ENCODE results near the gene KRT76.

KRT76 gene

GRCh38 chr12:52759695-52760094, 17.4 kb downstream of the KRT76 start:
- TF ChIP-seq, protein P1, sequence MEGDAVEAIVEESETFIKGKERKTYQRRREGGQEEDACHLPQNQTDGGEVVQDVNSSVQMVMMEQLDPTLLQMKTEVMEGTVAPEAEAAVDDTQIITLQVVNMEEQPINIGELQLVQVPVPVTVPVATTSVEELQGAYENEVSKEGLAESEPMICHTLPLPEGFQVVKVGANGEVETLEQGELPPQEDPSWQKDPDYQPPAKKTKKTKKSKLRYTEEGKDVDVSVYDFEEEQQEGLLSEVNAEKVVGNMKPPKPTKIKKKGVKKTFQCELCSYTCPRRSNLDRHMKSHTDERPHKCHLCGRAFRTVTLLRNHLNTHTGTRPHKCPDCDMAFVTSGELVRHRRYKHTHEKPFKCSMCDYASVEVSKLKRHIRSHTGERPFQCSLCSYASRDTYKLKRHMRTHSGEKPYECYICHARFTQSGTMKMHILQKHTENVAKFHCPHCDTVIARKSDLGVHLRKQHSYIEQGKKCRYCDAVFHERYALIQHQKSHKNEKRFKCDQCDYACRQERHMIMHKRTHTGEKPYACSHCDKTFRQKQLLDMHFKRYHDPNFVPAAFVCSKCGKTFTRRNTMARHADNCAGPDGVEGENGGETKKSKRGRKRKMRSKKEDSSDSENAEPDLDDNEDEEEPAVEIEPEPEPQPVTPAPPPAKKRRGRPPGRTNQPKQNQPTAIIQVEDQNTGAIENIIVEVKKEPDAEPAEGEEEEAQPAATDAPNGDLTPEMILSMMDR (IDR thresholded peaks at IDR 0.05; ENCODE audit: low read depth, low read length), result no peak
- no peak overlapping the region for H3K4me3 ChIP-seq (ENCODE audit: low read depth, low read length)
- peaks cover 9% of the 10 kb centered on the region for H3K9me3 ChIP-seq (ENCODE audit: severe bottlenecking)

GRCh38 chr12:52759218-52759617, 17.9 kb downstream of the KRT76 start:
- TF ChIP-seq, protein P1 (IDR thresholded peaks at IDR 0.05; ENCODE audit: low read depth, low read length), result no peak
- peaks cover 22% of the 10 kb centered on the region for H3K27me3 ChIP-seq (ENCODE audit: insufficient read depth, low read depth, severe bottlenecking)

More at GRCh38 chr12:52759695-52760094, 17.4 kb downstream of the KRT76 start:
- Histone ChIP-seq H3K36me3 (no peaks in the 10 kb centered on the region), H3K27ac (no peak overlapping the region), H3K27me3 (ENCODE audit: insufficient read depth, low read depth, severe bottlenecking) (peaks cover 27% of the 10 kb centered on the region)
- no peak for DNase-seq

GRCh38 chr12:52757449-52758176, 19.5 kb downstream of the KRT76 start:
- TF ChIP-seq, protein P1 (IDR thresholded peaks at IDR 0.05; ENCODE audit: low read depth, low read length), result no peak
- Histone ChIP-seq H3K27ac (no peak overlapping the region), H3K27me3 (ENCODE audit: insufficient read depth, low read depth, severe bottlenecking) (peaks cover 16% of the 10 kb centered on the region), H3K9me3 (ENCODE audit: severe bottlenecking) (peaks cover 9% of the 10 kb centered on the region), H3K36me3 (no peaks in the 10 kb centered on the region), H3K4me3 (ENCODE audit: low read depth, low read length) (no peak overlapping the region)
- no peak for DNase-seq

More at GRCh38 chr12:52759218-52759617, 17.9 kb downstream of the KRT76 start:
- H3K27ac ChIP-seq, result no peak overlapping the region
- H3K36me3 ChIP-seq, result no peaks in the 10 kb centered on the region
- peaks cover 9% of the 10 kb centered on the region for H3K9me3 ChIP-seq (ENCODE audit: severe bottlenecking)
- no peak overlapping the region for H3K4me3 ChIP-seq (ENCODE audit: low read depth, low read length)
- DNase-seq, result no peak

- DNase-seq, result no peak
- Histone ChIP-seq H3K4me3 (ENCODE audit: low read depth, low read length) (no peak overlapping the region), H3K27me3 (ENCODE audit: insufficient read depth, low read depth, severe bottlenecking) (peaks cover 25% of the 10 kb centered on the region), H3K9me3 (ENCODE audit: severe bottlenecking) (peaks cover 4% of the 10 kb centered on the region), H3K36me3 (no peaks in the 10 kb centered on the region), H3K27ac (no peak overlapping the region)
- TF ChIP-seq, protein P1 (IDR thresholded peaks at IDR 0.05; ENCODE audit: low read depth, low read length), result no peak
These were observed 20.7 kb downstream of the KRT76 start for GRCh38 chr12:52756281-52756960.

DNA sequence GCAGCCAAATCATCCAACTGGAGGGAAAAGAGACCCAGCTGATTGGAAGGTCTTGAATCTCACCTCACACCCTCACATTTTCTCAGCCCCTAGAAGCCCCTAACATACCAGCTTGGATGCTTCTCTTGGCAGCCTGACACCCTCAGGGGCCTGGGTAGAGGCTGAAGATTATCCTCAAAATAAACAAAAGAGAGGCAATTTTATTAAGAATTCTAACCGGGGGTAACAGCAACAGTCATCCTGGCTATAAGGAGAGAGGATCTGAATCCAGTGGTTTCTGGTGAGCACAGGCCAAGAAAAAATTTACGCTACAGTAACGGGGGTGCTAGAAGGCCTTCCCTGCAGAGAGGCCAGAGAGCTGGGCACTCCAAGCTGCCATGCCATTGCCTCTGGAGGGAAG, 21.6 kb downstream of the KRT76 start:
- H3K9me3 ChIP-seq (ENCODE audit: severe bottlenecking), result peaks cover 3% of the 10 kb centered on the region
- DNase-seq, result no peak
- no peak overlapping the region for H3K27ac ChIP-seq
- H3K27me3 ChIP-seq (ENCODE audit: insufficient read depth, low read depth, severe bottlenecking), result peaks cover 31% of the 10 kb centered on the region
- H3K36me3 ChIP-seq, result no peaks in the 10 kb centered on the region
- TF ChIP-seq, protein P1 (IDR thresholded peaks at IDR 0.05; ENCODE audit: low read depth, low read length), result no peak
- no peak overlapping the region for H3K4me3 ChIP-seq (ENCODE audit: low read depth, low read length)
